ENCODE measurements around the gene SMC3.

GRCh38 chr10:110643035-110643652 is 75.6 kb downstream of the SMC3 start:
- TF ChIP-seq, protein P1, sequence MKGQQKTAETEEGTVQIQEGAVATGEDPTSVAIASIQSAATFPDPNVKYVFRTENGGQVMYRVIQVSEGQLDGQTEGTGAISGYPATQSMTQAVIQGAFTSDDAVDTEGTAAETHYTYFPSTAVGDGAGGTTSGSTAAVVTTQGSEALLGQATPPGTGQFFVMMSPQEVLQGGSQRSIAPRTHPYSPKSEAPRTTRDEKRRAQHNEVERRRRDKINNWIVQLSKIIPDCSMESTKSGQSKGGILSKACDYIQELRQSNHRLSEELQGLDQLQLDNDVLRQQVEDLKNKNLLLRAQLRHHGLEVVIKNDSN (IDR thresholded peaks at IDR 0.05), result no peak
- TF ChIP-seq RAD21 (IDR thresholded peaks at IDR 0.05; ENCODE audit: low read depth), result no peak
- no peak for TF ChIP-seq ZBTB7A (IDR thresholded peaks at IDR 0.05; ENCODE audit: low read depth)
- TF ChIP-seq CEBPB (IDR thresholded peaks at IDR 0.05), result no peak
- no peak for TF ChIP-seq TEAD4 (IDR thresholded peaks at IDR 0.05)
- TF ChIP-seq EP300 (IDR thresholded peaks at IDR 0.05; ENCODE audit: borderline replicate concordance), result no peak

Data from Ishikawa (cell line).